IPS-18a (cell line): ENCODE measurements around the gene ETV3.
"Not testable (repeated sequence)": the region's sequence is repeated elsewhere in the genome, so short reads cannot be mapped to it uniquely, and the experiment has no call there.

Experiments
- H3K27ac ChIP-seq: one replicate; pipeline ENCODE4 v1.5.1; 2013; ENCODE audit warnings: low read length
- H3K27me3 ChIP-seq: one replicate; pipeline ENCODE4 v1.6.1; 2013; ENCODE audit warnings: mild to moderate bottlenecking, low read length; ENCODE audit not compliant: control insufficient read depth, insufficient read depth
- H3K36me3 ChIP-seq: one replicate; pipeline ENCODE4 v1.6.1; 2013; ENCODE audit warnings: low read depth, low read length; ENCODE audit not compliant: control insufficient read depth
- H3K4me1 ChIP-seq: one replicate; pipeline ENCODE4 v1.6.1; 2013; ENCODE audit warnings: low read depth, low read length; ENCODE audit not compliant: control insufficient read depth
- H3K4me3 ChIP-seq: one replicate; pipeline ENCODE4 v1.5.1; 2013; ENCODE audit warnings: low read length
- H3K9ac ChIP-seq: one replicate; pipeline ENCODE4 v1.6.1; 2013; ENCODE audit warnings: mild to moderate bottlenecking, low read length, moderate library complexity
- H3K9me3 ChIP-seq: one replicate; pipeline ENCODE4 v1.6.1; 2013; ENCODE audit warnings: low read depth, low read length; ENCODE audit not compliant: control insufficient read depth

Gene ETV3

DNA sequence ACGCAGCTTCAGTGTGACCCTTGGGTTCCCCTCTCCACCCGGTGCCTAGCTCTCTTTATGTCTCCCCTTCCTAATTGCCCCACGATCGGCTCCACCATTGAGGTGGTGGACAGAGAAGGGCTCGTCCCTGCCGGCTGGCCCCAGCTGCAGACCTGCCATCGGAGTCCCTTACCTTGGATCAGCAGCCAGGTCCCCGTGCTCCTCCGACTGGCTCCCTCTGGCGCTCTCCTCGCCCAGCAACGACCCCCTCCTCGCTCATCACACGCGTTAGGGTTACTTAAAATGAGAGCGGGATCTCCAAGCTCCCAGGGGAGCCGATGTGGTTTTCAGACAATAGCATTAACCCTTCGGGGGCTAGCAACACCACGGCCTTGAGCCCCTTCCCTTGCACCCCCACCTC is 30.5 kb downstream of the ETV3 start:
- Histone ChIP-seq H3K9ac (no peak overlapping the region), H3K4me3 (no peak overlapping the region), H3K27ac (no peak overlapping the region), H3K36me3 (no peaks in the 10 kb centered on the region), H3K9me3 (no peaks in the 10 kb centered on the region), H3K27me3 (peaks cover 19% of the 10 kb centered on the region), H3K4me1 (peaks cover 26% of the 10 kb centered on the region)

DNA sequence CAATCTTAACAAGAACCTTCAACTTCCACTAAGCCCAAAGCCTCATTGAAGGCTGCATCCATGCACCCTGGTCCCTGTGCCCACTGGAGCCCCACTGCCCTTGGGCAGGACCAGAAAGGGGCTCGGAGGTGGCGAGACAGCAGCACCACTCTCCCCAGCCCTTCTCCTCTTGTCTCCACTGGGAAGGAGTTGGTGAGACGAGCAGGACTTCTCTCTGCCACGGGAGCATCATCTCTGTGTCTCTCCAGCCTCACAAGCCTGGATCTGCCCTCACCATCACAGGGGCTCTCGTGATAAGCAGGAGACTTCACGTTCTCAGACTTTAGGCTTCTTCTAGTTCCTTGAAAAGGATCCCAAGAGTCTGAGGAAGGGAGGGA is 31.4 kb downstream of the ETV3 start:
- Histone ChIP-seq H3K9ac (no peak overlapping the region), H3K27ac (no peak overlapping the region), H3K9me3 (no peaks in the 10 kb centered on the region), H3K27me3 (peaks cover 10% of the 10 kb centered on the region), H3K4me1 (peaks cover 17% of the 10 kb centered on the region), H3K4me3 (no peak overlapping the region), H3K36me3 (no peaks in the 10 kb centered on the region)

DNA sequence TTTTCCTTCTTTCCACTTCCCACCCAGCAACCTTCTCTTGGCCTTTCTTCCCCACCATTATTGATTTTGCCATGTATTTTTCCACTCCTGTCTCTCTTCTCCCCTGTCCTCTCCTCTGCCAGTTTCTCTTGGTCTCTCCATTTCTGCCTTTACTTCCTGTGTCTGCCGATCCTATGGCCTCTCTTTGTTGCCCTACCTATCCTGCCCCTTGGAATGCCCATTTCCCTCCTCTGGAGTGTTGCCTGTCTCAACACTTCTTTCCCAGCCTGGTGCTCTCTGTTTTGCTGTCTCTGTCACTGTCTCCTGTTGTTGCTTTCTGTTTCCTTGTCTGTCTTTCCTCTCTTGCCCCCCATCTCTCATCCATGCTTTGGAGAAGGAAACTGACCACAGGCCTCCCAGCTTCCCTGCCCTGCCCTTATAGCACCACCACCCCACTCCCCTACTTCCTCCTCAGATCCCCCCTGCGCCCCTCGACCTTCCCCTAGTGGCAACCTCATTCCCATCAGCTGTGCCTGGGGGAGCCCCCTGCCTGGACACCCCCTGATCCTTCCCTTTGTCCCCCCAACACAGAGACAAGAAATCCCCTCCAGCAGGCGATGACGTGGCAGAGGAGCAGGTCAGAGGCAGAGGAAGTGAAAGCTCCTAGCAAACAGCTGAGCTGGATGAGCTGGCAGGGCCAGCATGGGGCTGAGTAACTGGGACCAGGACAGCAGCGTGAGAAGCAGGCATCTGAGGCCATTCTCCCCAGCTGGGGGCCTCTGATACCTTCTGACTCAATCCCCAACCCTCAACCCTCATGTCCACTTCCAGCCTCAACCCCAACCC is 32.0 kb downstream of the ETV3 start:
- Histone ChIP-seq H3K9me3 (no peaks in the 10 kb centered on the region), H3K27ac (no peak overlapping the region), H3K27me3 (peaks cover 4% of the 10 kb centered on the region), H3K4me1 (peaks cover 11% of the 10 kb centered on the region), H3K36me3 (no peaks in the 10 kb centered on the region), H3K9ac (no peak overlapping the region), H3K4me3 (no peak overlapping the region)

DNA sequence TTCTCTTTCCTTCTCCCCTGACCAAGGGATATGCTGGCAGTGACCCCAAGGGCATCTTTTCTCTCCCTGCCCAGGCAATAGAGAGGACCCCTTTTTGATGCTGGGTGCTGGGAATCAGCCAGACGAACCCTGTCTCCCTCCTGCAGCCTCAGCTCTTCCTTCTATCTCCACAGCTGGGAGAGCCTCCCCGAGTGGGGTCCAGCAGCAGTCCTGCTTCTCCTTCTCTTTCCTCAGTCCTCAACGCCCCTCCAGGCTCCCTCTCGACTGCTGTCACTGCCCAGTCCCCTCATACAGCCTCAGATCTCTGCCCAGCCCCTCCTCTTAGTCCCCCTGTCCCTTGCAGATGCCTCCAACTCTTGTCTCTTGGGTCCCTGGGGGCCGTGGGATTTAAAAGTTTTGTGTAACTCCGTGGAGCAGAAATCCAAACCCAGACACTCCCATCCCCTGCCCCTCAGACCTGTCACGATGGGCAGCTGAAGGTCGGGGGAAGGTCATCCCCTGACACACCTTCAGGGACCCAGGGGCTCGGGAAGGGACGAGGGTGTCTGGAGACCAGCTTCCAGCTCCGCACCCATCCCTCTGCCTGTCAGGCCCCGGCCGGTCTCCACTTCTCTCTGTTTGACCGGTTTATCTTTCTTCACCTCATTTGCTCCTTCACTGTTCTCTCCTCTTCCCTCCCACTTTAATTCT is 32.8 kb downstream of the ETV3 start:
- H3K4me1 ChIP-seq, result peaks cover 7% of the 10 kb centered on the region
- H3K27ac ChIP-seq, result no peak overlapping the region
- H3K9ac ChIP-seq, result no peak overlapping the region
- H3K27me3 ChIP-seq, result peaks cover 4% of the 10 kb centered on the region
- H3K4me3 ChIP-seq, result no peak overlapping the region
- H3K36me3 ChIP-seq, result no peaks in the 10 kb centered on the region
- no peaks in the 10 kb centered on the region for H3K9me3 ChIP-seq

DNA sequence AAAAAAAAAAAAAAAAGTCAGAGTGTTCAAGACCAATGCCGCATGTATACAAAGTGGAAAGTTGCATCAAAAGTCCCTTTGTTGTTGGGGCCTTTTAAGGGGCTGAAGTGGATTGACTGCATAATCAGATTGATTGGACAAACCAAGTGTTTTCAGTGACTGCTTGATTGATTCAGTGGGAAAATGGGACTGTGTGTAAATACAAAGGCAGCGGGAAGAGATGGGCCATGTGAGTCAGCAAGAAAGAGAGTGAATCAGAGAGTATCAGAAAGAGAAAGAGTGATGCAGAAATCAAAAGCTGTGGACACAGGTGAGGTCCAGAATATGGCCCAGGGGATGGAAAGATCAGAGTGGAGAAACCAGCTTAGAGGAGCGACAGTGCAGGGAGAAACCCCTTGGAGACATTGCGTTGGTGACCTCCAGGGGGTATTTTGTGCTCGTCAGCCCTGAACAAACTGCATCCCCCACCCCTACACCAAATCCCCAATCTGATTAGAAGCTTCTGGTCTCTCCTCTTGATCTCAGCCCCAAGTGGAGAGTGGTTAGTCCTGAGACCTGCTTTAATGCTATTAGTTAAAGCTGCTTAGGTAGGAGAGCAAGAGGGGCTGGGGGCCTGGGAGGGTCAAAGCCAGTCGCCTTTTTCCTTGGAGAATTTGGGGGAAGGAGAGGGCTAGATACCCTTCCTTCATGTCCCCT is 33.4 kb downstream of the ETV3 start:
- Histone ChIP-seq H3K9ac (no peak overlapping the region), H3K27me3 (peaks cover 4% of the 10 kb centered on the region), H3K27ac (no peak overlapping the region), H3K9me3 (no peaks in the 10 kb centered on the region), H3K36me3 (no peaks in the 10 kb centered on the region), H3K4me3 (no peak overlapping the region), H3K4me1 (peaks cover 7% of the 10 kb centered on the region)

DNA sequence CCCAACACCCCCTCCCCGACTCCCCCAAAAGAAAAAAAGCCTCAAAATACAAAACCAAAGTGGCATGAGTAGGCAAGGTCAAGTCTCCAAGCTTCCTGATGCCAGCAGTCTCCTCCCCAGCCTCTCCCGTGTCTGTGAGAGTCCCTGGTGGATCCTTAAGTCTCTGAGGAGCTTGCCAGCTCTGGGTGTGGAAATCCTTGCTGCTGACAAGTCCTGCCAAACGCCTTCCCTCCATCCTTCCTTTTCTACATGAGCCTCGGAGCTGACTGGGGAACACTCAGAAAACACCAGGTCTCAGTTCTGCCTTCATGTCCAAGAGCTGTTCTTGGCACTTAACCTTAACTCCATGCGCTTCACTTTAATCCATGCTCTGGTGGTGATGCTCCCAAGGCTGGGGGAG is 34.9 kb downstream of the ETV3 start:
- no peak overlapping the region for H3K4me3 ChIP-seq
- H3K27me3 ChIP-seq, result peaks cover 4% of the 10 kb centered on the region
- H3K27ac ChIP-seq, result no peak overlapping the region
- H3K9me3 ChIP-seq, result no peaks in the 10 kb centered on the region
- H3K9ac ChIP-seq, result no peak overlapping the region
- peaks cover 7% of the 10 kb centered on the region for H3K4me1 ChIP-seq
- no peaks in the 10 kb centered on the region for H3K36me3 ChIP-seq

DNA sequence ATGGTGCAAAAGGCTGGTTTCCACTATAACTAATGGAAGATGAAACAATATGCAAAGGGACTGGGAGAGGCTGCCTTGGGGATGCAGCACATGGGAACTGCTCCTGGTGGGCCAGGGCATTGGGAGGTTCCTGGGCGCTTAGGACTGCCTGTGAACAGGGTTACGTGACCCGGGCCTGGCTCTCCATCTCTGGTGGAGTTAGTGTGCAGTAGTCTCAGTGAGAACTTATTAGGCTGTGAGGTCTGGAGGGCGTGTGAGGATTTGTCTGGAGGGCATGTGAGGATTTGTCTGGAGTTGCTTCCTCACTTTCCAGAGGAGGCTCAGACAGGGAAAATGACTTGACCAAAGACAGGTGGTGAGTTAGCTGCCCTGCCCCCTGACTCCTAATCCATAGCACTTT is 37.0 kb downstream of the ETV3 start:
- no peaks in the 10 kb centered on the region for H3K36me3 ChIP-seq
- no peaks in the 10 kb centered on the region for H3K4me1 ChIP-seq
- no peak overlapping the region for H3K9ac ChIP-seq
- H3K27me3 ChIP-seq, result no peaks in the 10 kb centered on the region
- no peak overlapping the region for H3K27ac ChIP-seq
- no peaks in the 10 kb centered on the region for H3K9me3 ChIP-seq
- H3K4me3 ChIP-seq, result no peak overlapping the region

DNA sequence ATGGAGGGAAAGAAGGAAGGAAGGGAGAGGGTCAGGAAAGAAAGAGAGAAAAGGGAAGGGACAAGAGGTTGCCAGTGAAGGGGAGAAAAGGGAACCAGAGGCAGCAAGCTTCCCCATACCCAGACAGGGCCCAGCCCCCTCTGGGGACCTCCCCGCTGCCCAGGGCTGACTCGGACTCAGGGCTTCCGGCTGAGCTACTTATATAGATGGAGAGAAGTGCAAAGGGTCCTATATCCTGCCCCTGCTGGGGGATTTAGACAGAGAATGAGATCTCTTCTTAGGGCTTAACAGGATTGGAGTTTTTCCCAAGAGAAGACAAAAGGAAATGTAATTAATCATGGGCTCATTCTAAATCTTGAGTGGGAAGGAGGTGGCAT is 38.6 kb downstream of the ETV3 start, which contains the start of gene ETV3L:
Gene ETV3L (minus strand): TSS at position 176 of the 377 bp plus-strand sequence. CDS start 285 bp downstream, outside the sequence.
- H3K27ac ChIP-seq, result no peak within 1 kb of the TSS
- no peaks in the 10 kb centered on the region for H3K36me3 ChIP-seq
- H3K4me1 ChIP-seq, result no peaks in the 10 kb centered on the region
- no peaks in the 10 kb centered on the region for H3K9me3 ChIP-seq
- H3K4me3 ChIP-seq, result no peak within 1 kb of the TSS
- H3K9ac ChIP-seq, result no peak within 1 kb of the TSS
- no peaks in the 10 kb centered on the region for H3K27me3 ChIP-seq

DNA sequence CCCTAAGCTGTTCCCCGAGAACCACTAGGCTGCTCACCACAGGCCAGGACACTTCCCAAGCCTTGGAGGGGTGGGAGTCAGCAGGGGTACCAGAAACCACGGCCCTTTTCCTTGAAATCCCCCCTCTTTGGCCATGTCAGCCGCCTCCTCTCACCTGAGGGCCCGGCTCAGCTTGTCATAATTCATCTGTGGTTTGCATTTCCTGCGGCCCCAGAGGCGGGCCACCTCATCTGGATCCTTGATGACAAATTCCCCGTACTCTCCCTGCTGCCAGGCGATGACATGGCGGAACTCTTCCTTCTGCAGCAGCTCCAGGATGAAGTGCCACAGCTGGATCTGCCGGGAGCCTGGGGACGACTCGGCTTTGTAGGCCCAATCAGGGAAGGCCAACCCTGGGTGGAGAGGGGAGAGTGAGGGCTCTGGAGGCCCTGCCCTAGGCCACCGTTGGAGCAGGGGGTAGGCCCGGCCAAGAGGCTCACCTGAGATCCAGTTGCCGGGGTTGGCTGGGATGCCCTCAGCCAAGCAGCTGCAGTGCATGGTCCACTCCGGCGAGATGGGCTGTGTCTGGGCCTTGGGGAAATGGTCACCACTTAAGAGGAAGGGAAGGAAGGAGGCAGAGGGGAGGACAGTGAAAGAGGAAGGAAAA is 39.1 kb downstream of the ETV3 start:
- H3K4me3 ChIP-seq, H3K9ac ChIP-seq, H3K9me3 ChIP-seq, H3K27ac ChIP-seq, H3K27me3 ChIP-seq, H3K36me3 ChIP-seq, H3K4me1 ChIP-seq: not testable (repeated sequence)

DNA sequence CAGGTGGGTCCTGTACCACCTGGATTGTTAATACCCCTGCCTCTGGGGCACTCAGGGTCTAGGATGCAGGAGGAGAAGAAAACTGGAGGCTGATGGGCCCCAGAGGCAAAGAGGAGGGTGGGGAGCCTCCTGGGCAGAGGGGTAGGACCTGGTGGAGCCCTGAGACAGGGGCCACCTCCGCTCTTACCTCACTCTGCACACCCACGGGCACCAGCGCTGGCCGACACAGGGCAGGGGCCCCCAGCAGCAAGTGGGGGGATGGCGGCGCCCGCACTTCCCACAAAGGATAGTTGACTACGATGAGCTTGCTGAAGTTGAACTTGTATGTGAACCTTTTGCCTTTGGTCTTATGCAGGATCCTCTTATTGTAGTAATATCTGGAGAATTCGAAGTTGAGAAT is 39.7 kb downstream of the ETV3 start:
- Histone ChIP-seq H3K4me1 (no peaks in the 10 kb centered on the region), H3K36me3 (no peaks in the 10 kb centered on the region), H3K4me3 (no peak overlapping the region), H3K9ac (no peak overlapping the region), H3K27ac (no peak overlapping the region), H3K9me3 (no peaks in the 10 kb centered on the region), H3K27me3 (no peaks in the 10 kb centered on the region)

DNA sequence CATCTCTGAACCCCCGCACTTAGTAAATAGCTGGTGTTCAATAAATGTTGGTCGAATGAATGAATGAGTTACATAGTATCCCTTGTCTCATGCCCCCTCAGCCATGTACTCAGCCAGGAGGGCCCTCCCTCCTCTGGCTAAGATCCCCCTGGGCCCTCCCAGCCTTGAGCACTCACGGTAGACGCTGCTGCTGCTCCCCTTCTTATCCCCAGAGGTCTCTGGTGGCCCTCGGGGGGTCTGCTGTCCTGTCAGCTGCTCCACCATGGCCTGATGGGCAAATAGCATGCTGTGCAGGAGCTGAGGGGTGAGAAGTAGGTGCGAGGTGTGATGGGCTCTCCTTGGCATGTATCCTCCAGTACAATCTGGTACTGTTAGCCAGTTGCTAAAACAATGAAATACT is 40.5 kb downstream of the ETV3 start:
- Histone ChIP-seq H3K4me3 (no peak overlapping the region), H3K4me1 (no peaks in the 10 kb centered on the region), H3K9ac (no peak overlapping the region), H3K27me3 (no peaks in the 10 kb centered on the region), H3K27ac (no peak overlapping the region), H3K36me3 (no peaks in the 10 kb centered on the region), H3K9me3 (no peaks in the 10 kb centered on the region)
